WERI-Rb-1 (cell line): Measurements from ENCODE around the gene NINJ2.

ENCODE experiments used
- DNase-seq: peaks from one replicate; pipeline ENCODE4 v3.0.0-alpha.2; 2020
- H3K27ac ChIP-seq: fragments of 250-450 bp; sonication (Bioruptor Pico); 2 replicates; pipeline ENCODE4 v1.5.1; 2020; ENCODE audit warnings: mild to moderate bottlenecking, moderate library complexity
- H3K27me3 ChIP-seq: fragments of 250-450 bp; sonication (Bioruptor Pico); 2 replicates; pipeline ENCODE4 v1.5.1; 2021; ENCODE audit warnings: mild to moderate bottlenecking, low read depth, moderate library complexity; ENCODE audit not compliant: insufficient read depth, severe bottlenecking
- H3K36me3 ChIP-seq: fragments of 250-450 bp; sonication (Bioruptor Pico); 2 replicates; pipeline ENCODE4 v1.5.1; 2020; ENCODE audit warnings: mild to moderate bottlenecking, moderate library complexity
- H3K4me3 ChIP-seq: 2 replicates; pipeline ENCODE4 v1.5.1; 2011; ENCODE audit warnings: low read depth, mild to moderate bottlenecking, control low read depth, low read length
- H3K9me3 ChIP-seq: fragments of 250-450 bp; sonication (Bioruptor Pico); 2 replicates; pipeline ENCODE4 v1.5.1; 2021; ENCODE audit warnings: mild to moderate bottlenecking, moderate library complexity; ENCODE audit not compliant: severe bottlenecking
- CTCF ChIP-seq: IDR thresholded peaks from 2 replicates; pipeline ENCODE4 v1.5.1; 2011; ENCODE audit warnings: low read depth, mild to moderate bottlenecking, control low read depth, inconsistent platforms, low read length

NINJ2 gene

GRCh38 chr12:662566-663292 is 516 bp downstream of the NINJ2 start:
- TF ChIP-seq CTCF = no peak
- no peak for DNase-seq
- H3K36me3 ChIP-seq = no peaks in the 10 kb centered on the region
- H3K4me3 ChIP-seq = no peak overlapping the region
- no peak overlapping the region for H3K27ac ChIP-seq
- no peaks in the 10 kb centered on the region for H3K27me3 ChIP-seq
- H3K9me3 ChIP-seq = no peaks in the 10 kb centered on the region

- Histone ChIP-seq H3K27ac (no peak overlapping the region), H3K4me3 (no peak overlapping the region), H3K36me3 (no peaks in the 10 kb centered on the region), H3K27me3 (no peaks in the 10 kb centered on the region), H3K9me3 (no peaks in the 10 kb centered on the region)
- TF ChIP-seq CTCF = no peak
- no peak for DNase-seq
These were observed 1.3 kb downstream of the NINJ2 start for GRCh38 chr12:661720-662486.

GRCh38 chr12:659090-659683 is 4.1 kb downstream of the NINJ2 start:
- H3K27ac ChIP-seq = no peak overlapping the region
- no peaks in the 10 kb centered on the region for H3K27me3 ChIP-seq
- peak; percentile 15 for DNase-seq
- H3K4me3 ChIP-seq = no peak overlapping the region
- H3K36me3 ChIP-seq = no peaks in the 10 kb centered on the region
- TF ChIP-seq CTCF = no peak
- H3K9me3 ChIP-seq = no peaks in the 10 kb centered on the region

GRCh38 chr12:650983-651382 is 12.3 kb downstream of the NINJ2 start:
- no peak for DNase-seq
- TF ChIP-seq CTCF = no peak
- Histone ChIP-seq H3K27me3 (no peaks in the 10 kb centered on the region), H3K9me3 (peaks cover 3% of the 10 kb centered on the region), H3K27ac (no peak overlapping the region), H3K36me3 (no peaks in the 10 kb centered on the region), H3K4me3 (no peak overlapping the region)

- Histone ChIP-seq H3K36me3 (no peaks in the 10 kb centered on the region), H3K27ac (no peak overlapping the region)
- no peak for TF ChIP-seq CTCF
These were observed 15.7 kb downstream of the NINJ2 start for GRCh38 chr12:647385-648085.

More at GRCh38 chr12:647385-648085, 15.7 kb downstream of the NINJ2 start:
- DNase-seq = no peak
- peaks cover 6% of the 10 kb centered on the region for H3K9me3 ChIP-seq
- no peaks in the 10 kb centered on the region for H3K27me3 ChIP-seq
- no peak overlapping the region for H3K4me3 ChIP-seq
